Tibial nerve (tissue), 3 donors: ENCODE data around the gene ACTL7B.

Experiments used
- CTCF ChIP-seq, 5 experiments: fragments of 200-600 bp in 3 of 5; fragments of 450-650 bp in 2 of 5; sonication (generic) in 3 of 5; IDR thresholded peaks; one replicate each; pipeline ENCODE4 v1.5.1; 2016 to 2019; ENCODE audit warnings: antibody characterized with exemption in 5 of 5, mild to moderate bottlenecking in 3 of 5, moderate library complexity in 2 of 5
- POLR2A ChIP-seq, 2 donors: fragments of 450-650 bp; IDR thresholded peaks; one replicate each; pipeline ENCODE4 v1.6.1; 2017; ENCODE audit warnings: antibody characterized with exemption in 2 of 2, mild to moderate bottlenecking in 2 of 2, moderate library complexity in 2 of 2

GRCh38 chr9:108835831-108836230, 20.0 kb downstream of the ACTL7B start:
- no peak for TF ChIP-seq CTCF (IDR thresholded peaks at IDR 0.05)
- no peak for TF ChIP-seq POLR2A (IDR thresholded peaks at IDR 0.05)
